SHP77 (cell line): ENCODE measurements around the gene DNAJC11.
"Not testable (repeated sequence)": the region's sequence is repeated elsewhere in the genome, so short reads cannot be mapped to it uniquely, and the experiment has no call there.

Experiments used
- DNase-seq, 2 experiments: peaks; one replicate each; lab custom pipeline; 2025; lab: John Stamatoyannopoulos, UW

DNAJC11 gene

GRCh38 chr1:6600410-6601048 is 101.1 kb downstream of the DNAJC11 start:
- DNase-seq: no peak

- not testable (repeated sequence) for DNase-seq
Observed at GRCh38 chr1:6599991-6600390, 101.6 kb downstream of the DNAJC11 start.

- no peak for DNase-seq
Observed at GRCh38 chr1:6599141-6599975, 102.3 kb downstream of the DNAJC11 start.

GRCh38 chr1:6597777-6598131 is 103.9 kb downstream of the DNAJC11 start:
- no peak for DNase-seq

DNA sequence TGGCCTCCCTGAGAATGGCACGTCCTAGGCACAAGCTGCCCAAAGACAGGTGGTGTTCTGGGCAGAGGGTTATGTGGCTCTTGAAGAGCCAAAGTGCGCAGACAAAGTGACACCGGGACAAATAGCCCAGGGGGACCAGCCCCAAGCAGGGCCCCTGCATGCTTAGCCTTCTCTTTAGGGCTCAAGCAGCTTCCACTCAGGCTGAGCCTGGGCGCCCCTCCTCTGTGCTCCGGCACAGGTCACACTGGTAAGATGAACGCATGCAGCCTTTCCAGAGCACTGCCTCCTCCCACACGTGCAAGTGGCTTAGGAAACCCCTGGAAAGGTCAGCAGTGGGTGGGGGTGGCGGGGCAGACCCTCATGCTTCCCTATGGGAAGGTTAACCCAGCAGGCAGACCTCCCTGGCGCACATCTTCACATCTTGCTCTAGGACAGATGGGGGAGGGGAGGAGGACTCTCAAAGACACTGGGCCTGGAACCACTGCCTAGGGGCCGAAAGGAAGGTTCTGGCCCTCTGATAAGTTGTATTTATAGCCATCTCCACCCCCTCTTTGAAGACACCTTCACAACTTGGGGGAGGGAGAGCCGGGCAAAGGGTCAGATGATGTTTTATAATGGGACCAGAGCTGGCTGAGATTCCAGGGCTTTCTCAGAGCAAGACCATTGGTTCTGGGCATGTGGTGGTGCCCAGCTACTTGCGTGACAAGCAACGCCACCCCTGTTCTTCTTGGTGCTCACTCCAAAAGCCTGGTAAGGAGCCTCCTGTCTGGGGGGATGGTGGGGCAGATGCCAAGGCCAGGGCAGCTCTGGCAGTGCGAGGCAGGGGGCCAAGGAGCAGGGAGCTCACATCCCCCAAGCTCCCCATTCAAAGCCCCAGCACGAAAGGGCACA is 104.5 kb downstream of the DNAJC11 start:
- DNase-seq: no peak

- no peak for DNase-seq
Observed at GRCh38 chr1:6596351-6596750, 105.3 kb downstream of the DNAJC11 start.

DNA sequence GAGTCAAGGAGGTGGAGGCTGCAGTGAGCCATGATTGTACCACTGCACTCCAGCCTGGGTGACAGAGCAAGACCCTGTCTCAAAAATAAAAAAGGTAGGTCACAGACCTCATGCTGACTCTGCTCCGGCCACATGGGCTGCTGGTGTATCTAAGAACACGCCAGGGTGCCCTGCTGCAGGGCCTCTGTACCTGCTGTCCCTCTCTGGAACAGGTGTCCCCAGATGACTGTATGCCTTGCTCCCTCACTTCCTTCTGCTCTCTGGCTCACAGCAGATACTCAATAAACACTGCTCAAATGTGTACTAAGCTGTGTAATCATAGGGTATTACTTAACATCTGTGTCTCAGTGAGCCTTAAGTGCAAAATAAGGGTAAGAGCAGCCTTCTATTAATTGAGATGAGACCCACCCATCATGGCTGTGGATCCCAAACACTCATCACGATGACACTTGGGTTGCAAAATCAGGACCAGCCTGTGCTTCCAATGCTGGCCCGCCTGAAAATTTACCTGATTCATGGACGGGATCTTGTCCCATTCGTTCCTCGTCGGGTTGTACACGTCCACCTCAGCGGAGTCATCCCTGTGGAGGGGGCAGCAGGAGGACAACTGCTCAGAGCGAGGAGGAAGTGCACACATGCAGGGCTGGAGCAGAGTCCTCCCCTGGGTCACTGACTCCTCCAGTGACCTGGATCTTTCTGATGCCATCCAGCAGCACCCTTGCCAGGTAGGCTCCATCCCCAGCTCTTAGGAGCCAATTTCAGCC is 106.5 kb downstream of the DNAJC11 start:
- no peak for DNase-seq

DNA sequence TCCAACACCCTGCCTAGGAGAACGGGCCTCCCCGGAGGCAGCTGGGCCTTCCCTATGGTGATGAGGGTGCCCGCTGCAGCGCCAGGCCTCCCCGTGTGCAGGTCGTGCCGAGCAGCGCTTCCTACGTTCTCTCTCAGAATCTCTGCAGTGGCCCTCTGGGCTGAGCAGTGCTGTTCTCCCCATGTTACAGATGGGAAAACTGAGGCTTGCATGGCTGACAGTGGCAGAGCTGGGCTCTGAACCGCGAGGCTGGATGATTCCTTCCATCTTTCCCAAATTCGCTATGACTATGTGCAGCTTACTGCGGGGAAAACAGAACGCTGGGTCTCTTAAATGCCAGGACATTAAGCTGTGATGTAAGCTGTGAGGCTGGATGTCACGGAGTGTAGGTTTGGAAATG is 107.8 kb downstream of the DNAJC11 start:
- DNase-seq: no peak

- no peak for DNase-seq
Observed at GRCh38 chr1:6592865-6593593, 108.6 kb downstream of the DNAJC11 start.

- no peak for DNase-seq
Observed at GRCh38 chr1:6592441-6592840, 109.2 kb downstream of the DNAJC11 start.

DNA sequence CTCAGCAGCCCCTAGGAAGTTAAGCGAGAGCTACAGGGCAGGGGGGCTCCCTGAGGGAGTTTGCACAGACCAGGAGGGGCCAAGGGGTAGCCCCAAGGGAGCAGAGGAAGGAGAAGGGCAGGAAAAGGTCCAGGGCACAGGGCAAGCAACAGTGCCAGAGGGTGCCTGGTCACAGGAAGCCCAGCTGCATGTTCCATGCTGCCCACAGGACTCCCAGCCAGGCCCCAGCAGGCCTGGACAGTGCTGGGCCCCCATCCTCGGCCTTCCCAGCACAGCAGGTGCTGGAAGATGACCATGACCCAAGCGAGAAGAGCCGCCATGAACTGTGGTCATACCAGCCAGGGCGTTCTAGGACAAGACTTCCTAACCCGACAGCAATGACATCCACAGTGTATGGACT is 110.0 kb downstream of the DNAJC11 start:
- DNase-seq: no peak

- no peak for DNase-seq
Observed at GRCh38 chr1:6591222-6591621, 110.4 kb downstream of the DNAJC11 start.

- no peak for DNase-seq
Observed at GRCh38 chr1:6590046-6590445, 111.6 kb downstream of the DNAJC11 start.

DNA sequence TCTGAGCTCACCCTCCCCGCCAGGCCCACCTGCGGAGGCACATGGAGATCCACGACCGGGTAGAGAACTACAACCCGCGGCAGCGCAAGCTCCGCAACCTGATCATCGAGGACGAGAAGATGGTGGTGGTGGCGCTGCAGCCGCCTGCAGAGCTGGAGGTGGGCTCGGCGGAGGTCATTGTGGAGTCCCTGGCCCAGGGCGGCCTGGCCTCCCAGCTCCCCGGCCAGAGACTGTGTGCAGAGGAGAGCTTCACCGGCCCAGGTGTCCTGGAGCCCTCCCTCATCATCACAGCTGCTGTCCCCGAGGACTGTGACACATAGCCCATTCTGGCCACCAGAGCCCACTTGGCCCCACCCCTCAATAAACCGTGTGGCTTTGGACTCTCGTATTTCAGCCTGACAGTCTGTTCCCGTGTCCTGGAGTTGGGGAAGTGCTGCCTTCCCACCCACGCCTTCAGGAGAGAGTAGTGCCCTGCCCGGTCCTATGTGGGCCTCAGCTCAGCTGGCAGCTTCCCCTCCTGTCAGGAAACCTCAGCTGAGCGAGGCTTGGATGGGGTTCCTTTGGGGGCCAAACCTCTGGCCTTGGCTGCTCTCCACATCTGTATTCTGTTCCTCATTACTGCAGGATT is 112.6 kb downstream of the DNAJC11 start:
- DNase-seq: no peak

- no peak for DNase-seq
Observed at GRCh38 chr1:6588128-6588892, 113.3 kb downstream of the DNAJC11 start.

- DNase-seq: peak; percentile 44 to 81
Observed at GRCh38 chr1:6587261-6588005, 114.2 kb downstream of the DNAJC11 start.

- DNase-seq: no peak
Observed at GRCh38 chr1:6586404-6586816, 115.2 kb downstream of the DNAJC11 start.

DNA sequence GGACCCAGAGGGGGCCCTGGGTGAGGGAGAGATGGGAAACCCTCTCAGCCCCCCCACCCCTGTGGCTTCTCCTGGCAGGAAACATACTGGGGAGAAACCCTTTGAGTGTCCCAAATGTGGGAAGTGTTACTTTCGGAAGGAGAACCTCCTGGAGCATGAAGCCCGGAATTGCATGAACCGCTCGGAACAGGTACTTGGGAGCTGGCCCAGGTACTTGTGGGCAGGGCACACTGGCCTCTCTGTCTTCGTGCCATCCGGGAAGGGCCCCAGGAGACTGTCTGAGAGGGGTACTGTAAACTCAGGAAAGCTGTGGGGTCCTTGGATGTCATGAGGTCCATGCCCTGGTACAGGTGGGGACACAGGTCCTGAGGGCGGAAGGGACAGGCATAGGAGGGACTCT is 115.8 kb downstream of the DNAJC11 start:
- DNase-seq: no peak

DNA sequence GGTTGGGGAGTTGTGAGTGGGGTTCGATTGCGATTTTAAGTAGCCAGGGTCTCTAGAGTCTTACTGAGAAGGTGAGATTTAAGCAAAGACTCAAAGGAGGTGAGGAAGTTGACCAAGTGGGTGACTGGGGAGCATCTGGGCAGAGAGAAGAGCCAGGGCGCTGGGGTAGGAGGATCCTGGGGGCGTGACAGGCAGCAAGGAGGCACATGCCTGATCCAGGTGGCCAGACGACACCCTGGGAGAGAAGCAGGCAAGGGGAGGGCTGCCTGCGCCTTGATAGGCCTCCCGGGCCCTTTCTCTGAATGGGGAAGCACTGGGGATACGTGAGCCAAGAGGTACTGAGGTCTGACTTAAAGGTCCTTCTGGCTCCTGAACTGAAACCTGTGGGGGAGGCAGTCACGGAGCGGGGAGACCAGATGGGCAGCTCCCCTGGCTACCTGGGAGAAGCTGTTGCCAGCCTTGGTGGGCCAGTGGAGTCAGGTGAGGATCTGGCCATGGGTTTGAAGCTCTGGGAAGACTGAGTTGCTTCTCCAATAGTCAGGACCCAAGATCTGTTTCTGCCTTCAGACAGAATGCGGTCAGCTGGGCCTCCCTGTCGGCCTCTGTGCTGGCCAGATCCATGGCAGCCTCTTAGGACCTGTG is 116.4 kb downstream of the DNAJC11 start:
- no peak for DNase-seq
